Measurements from ENCODE around the gene ERH. TPM values are rescaled to one million over a fixed set of nuclear protein-coding genes. Genes with fewer than 3 reads are reported as not detected.

ERH gene
- total RNA-seq, result 73.9 and 114 TPM in 2 replicates

GRCh38 chr14:69398053-69398817 lies at the start of gene ERH, which contains the start of gene SLC39A9:
ERH (minus strand) TSS chr14:69398299; CDS start chr14:69398233, 66 bp downstream.
SLC39A9 (plus strand) TSS chr14:69398692; CDS start chr14:69399370, 678 bp downstream.

Other genes starting within 250 kb of the ERH start
- 21.3 and 27.1 TPM in 2 replicates for gene DCAF5, start 245.2 kb downstream of the ERH start, total RNA-seq
- 12.4 and 15.9 TPM in 2 replicates for gene EXD2, start 206.8 kb downstream of the ERH start, total RNA-seq
- 0.37 and 0.59 TPM in 2 replicates for gene GALNT16, start 138.1 kb downstream of the ERH start, total RNA-seq
- 53.5 and 54.9 TPM in 2 replicates for gene SLC39A9, start 393 bp upstream of the ERH start, total RNA-seq
- 0.29 TPM in 1 of 2 replicates, not detected in the other for gene PLEKHD1, start 86.4 kb upstream of the ERH start, total RNA-seq
- gene CCDC177, start 176.6 kb upstream of the ERH start, total RNA-seq, result 0.20 TPM in 1 of 2 replicates, not detected in the other
- 11.2 and 14.0 TPM in 2 replicates for gene SUSD6, start 213.3 kb upstream of the ERH start, total RNA-seq

All from cardiac ventricle fibroblast (primary cell).